GM21619 (cell line): ENCODE data around the gene KCNJ2.
A peak's percentile ranks its signal among the peaks of the same experiment; 100 is the strongest.

Experiments used
- ATAC-seq: cut with Tn5 transposase; IDR thresholded peaks from one replicate; pipeline ENCODE4 v1.9.1; 2021; ENCODE audit not compliant: unreplicated experiment

Gene KCNJ2

DNA sequence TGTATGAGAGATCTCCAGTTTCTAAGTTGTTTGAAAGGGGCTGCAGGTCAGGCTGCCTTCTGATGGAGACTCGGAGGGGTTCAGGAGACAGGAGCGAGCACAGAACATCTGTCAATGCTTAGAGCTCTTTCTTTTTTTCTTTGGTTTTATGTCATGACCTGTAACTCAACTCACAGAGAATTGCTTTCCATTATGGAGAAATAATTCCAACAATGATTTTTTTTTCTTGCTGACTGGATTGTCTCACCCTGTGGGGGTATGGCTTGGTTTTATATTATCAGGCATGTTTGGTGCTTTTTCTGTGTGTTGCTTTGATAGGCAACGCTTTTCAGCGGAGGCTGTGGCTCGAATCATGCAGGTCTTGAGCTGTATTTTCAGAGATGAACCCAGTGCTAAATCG lies 10.7 kb upstream of the KCNJ2 start:
- no peak for ATAC-seq

DNA sequence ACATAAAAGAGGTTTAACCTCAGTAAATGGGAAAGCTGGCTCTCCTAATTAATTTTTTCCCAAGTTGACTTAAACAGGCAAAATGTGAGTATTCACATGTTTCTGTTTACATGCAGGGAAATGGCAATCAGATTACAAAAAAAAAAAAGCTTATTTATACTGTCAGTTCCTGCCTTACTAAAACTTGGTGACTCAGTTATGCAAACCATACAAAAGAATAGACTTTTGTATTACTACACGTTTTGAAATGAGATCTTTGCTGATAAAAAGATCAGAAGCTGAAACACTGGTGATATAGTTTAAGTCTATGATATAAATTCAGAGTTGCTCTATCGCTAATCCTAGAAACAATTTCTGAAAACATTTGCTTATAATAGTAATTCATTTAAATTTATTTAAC lies 9.4 kb upstream of the KCNJ2 start:
- ATAC-seq = no peak

DNA sequence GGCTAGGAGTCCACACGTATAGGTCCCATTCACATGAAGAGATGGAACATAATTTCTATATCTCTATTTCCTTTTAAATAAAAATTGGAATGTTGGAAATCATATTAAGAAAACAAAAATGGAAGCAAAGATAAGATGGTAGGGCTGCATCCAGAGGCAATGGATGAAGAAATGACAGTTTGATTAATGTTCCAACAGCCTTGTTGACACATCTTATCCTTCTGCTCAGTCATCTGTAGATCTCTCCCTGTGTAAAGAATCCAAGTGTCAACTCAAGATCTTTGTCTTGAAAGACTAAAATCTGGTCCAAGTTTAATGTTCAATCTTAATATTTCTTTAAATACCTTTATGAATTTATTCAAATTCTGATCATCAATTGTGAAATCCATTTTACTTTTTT lies 7.8 kb upstream of the KCNJ2 start:
- ATAC-seq = no peak

GRCh38 chr17:70165383-70165782 lies 3.9 kb upstream of the KCNJ2 start:
- no peak for ATAC-seq

DNA sequence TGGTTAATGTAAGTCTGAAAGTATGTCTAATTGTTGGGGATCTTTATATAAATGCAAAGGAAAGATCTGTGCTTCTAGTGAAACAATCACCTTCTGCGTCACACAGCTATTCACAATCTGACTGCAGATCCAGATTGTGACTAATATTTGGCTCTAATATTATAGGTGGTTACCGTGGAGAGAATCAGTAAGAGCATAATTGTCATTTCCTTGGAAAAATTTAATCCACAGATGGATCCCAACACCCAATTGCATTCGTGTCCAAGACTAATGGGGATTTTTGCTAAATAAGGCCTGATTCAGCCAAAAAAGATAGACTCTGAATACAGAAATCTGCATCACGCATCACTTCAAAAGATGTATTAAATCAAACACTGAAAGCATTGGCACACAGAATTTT lies 2.7 kb upstream of the KCNJ2 start:
- no peak for ATAC-seq

GRCh38 chr17:70168044-70168976 lies 1.0 kb upstream of the KCNJ2 start:
- ATAC-seq = peak; percentile 19

DNA sequence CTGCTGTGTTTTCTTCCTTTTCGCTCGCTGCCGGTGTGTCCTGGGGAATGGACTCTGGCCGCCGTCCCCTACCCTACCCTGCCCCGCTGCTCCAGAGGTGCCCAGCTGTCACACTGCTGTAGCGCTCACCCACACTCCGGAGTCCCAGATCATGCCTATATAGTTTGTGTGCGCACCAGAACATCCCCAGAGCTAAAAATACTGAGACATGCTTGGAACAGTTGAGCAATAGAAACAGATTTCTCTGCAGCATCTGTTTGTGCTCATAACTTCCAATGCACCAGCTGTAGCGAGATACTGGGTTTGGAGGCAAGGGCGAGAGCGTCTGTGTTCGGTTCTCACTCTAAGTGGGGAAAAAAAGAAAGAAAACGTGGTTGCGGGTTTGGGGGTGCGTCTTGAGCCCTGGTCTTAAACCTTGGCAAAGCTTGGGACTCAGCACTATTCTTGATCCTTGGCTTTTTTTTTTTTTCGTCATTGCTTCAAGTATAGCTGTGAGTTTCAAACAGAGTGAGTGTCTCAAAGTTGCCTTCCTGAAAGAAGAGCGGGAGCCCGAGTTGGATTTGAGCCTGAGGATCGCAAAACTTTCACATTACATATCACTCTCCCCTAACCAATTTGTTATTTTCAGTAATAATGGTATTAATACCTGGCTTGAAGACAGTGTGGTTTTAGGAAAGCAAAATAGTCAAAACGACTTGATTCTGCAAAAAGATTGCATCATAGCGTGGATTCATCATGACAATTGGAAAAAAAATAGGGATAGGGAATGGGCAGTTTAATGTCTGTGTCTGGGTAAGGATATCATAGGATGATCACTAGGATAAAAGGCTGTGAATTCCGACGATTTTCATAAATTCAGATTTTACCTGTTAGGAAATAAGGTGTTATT lies 621 bp downstream of the KCNJ2 start:
- ATAC-seq = no peak

DNA sequence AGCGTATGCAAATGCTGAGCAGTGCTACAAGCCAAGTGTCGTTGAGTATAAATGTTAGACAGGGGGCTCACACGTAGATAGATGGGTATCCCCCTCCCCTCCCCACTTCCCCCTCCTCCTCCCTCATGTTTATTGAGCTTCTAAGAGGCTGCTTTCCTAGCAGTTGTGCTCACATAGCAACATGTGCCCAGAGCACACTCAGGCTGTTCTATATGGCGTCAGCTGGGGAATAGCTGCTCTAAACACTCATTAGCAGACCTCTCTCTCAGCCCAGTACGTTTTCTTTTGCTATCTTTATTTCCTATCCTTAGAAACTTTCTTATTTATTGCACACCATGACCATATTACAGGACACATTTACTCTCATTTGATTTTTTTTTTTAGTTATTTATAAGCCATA lies 1.8 kb downstream of the KCNJ2 start:
- no peak for ATAC-seq

- no peak for ATAC-seq
These were observed 3.1 kb downstream of the KCNJ2 start for GRCh38 chr17:70172449-70172848.

DNA sequence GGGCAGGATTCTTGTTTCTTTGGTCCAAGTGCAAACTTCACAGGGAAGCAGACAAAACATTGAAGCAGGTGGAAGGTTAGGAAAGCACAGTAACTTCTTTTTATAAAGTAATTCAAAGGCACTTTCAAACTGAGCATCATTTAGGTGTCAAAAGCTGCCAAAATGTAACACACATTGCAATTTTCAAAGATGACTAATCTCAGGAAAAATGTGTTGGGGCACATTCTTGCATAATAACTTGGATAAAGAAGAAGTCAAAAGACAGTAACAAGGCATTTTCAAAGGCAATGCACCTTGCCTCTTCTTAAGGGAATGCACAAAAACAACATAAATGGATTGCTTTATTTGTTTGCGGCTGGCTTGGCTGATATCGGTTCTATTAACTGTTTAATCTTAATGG lies 3.6 kb downstream of the KCNJ2 start:
- ATAC-seq = no peak

DNA sequence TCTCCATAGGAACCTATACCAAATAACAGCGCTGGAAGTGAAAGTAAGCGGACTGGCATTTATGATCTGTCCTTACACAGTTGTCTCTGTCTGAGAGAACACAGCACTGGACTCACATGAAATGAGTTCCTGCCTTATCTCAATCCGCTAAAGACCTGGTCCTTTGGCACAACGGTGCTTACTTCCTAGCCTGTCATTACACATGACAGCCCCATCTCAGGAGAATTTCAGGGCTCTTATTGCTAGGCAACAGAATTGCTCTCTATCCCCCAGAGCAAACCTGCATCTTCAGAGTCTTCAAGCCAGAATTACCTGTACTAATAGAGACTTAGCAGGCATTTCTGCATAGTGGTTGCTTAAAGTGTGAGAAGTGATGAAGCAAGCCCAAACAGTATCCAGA lies 4.3 kb downstream of the KCNJ2 start:
- no peak for ATAC-seq

GRCh38 chr17:70181376-70181775 lies 12.0 kb downstream of the KCNJ2 start:
- ATAC-seq = no peak

DNA sequence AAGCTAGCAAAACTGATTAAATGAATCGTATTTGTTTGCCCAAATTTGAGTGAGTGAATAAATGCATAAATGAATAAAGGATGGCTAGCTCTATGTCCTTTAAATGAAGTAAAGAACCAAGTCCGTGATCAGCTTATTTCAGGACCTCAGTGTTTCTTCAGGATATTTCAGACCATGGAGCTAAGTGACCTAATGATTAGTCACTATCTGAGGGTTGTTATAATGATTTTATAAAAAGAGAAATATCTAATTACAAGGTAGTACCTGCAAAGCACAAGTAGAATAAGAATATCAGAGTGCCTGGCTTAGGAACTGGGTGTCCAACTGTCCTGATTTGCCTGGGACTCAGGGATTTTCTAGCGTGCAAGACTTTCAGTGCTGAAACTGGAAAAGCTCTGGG lies 12.5 kb downstream of the KCNJ2 start:
- no peak for ATAC-seq

DNA sequence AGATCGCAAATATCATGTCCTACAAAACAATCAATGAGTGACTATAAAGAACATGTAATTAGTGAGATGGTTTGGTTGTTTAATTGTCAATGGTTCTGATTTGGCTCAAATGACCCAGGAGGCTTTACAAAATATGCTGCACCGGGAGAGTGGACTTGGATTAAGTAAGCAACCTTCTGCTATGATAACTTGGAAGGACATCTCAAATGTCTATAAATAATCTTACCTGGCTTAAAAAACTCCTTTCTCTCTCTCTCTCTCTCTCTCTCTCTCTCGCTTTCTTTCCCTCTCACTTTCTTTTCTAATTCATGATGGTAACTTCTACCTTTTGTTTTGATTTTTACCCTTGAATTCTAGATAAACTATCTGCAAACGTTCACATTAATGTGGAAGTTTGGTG lies 14.2 kb downstream of the KCNJ2 start:
- ATAC-seq = no peak

GRCh38 chr17:70184207-70184606 lies 14.9 kb downstream of the KCNJ2 start:
- ATAC-seq = no peak

GRCh38 chr17:70184770-70185169 lies 15.4 kb downstream of the KCNJ2 start:
- no peak for ATAC-seq

GRCh38 chr17:70185285-70185684 lies 16.0 kb downstream of the KCNJ2 start:
- ATAC-seq = no peak

- no peak for ATAC-seq
These were observed 18.1 kb downstream of the KCNJ2 start for GRCh38 chr17:70187383-70187782.

DNA sequence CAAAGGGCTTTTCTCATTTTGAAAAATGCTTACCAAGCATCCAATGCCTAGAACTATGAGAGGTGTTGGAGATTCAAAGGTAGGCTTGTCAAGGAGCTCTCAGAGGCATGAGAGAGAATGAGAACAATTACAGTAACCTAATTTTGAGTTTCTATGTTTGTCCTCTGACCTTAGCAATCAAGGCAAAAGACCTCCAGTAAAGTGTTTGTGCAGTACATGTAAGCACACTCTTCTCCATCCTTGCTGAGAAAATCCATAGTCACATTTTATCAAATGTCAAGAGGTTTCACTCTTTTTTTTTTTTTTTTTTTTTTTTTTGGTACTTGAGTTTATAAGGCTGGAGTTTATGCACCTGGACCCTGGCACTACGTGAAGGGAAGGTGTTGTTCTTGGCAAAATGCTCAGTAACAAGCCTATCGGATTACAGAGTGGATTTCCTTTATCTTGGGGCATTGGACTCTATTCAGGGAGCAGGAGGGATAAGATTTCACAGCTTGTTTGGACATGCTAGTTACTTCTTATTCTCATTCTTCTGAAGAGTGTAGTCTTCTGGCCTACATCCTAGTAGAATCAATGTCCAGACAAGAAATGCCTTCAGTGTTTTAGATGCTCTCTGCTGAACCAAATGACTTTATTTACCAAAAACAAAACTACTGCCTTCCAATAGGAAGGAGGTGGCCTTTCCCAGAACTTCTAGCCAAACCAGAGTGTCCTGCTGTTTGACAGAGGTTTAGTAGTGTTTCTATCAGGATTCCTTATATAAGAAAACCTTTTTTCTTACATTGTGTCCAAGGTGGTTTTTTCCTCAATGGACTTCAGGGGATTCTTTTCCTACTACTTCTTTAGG lies 21.9 kb downstream of the KCNJ2 start:
- no peak for ATAC-seq

DNA sequence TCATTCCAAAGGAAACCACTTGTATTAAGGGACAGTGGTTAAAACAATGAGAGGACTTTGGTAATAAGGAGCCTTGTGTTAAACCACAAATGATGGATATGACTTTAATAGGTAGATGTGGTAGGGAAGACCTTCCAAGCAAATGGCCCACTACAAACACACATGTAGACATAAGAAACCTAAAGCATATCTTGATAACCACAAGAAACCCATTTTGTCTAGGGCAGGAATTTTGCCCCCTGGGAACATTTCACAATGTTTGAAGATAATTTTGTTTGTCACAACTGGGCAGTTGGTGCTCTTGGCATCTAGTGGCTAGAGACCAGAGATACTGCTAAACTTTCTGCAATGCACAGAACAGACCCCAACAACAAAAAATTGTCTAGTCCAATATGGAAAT lies 25.8 kb downstream of the KCNJ2 start:
- ATAC-seq = no peak

DNA sequence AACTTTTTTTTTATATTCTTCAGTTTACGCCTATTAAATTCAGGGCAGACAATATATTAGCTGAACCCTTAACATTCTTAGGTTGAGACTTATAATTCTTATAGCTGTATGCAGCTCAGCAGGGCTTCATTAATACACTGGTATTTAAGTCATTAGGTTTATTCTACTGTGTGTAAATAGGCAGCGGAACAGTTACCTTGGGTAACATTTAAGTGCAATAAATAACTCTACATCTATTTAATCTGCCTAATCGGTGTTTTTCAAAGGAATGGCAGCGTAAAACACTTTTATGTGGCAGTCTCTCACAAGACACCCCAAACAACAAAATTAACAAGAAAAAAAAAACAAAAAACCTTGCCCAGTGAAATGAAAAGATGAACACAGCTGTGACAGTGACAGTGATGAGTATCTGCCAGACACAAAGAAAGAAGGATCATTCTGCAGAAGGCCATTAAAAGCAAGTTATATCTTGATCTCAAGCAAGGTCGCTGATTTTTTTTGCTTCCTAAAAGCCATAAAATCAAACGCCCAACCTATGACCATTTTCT lies 32.6 kb downstream of the KCNJ2 start:
- no peak for ATAC-seq
